ENCODE measurements around the gene DNAJC5.
"Not testable (repeated sequence)": the region's sequence is repeated elsewhere in the genome, so short reads cannot be mapped to it uniquely, and the experiment has no call there.

Gene DNAJC5

GRCh38 chr20:63894358-63895201, at the start of gene DNAJC5:
DNAJC5 (plus strand) TSS chr20:63895126; CDS start chr20:63928346, 33,220 bp downstream.
- peak; percentile 92 to 96 (median 93) for DNase-seq (ENCODE audit: low read depth in 3 of 3)

GRCh38 chr20:63846128-63846771, 48.7 kb upstream of the DNAJC5 start:
- no peak for DNase-seq (ENCODE audit: low read depth in 3 of 3)

- no peak for DNase-seq (ENCODE audit: low read depth in 3 of 3)
These were observed 48.1 kb upstream of the DNAJC5 start for GRCh38 chr20:63846888-63847236.

GRCh38 chr20:63847237-63848002, 47.5 kb upstream of the DNAJC5 start:
- no peak for DNase-seq (ENCODE audit: low read depth in 3 of 3)

GRCh38 chr20:63848003-63848911, 46.7 kb upstream of the DNAJC5 start:
- no peak for DNase-seq (ENCODE audit: low read depth in 3 of 3)

GRCh38 chr20:63850689-63851547, 44.0 kb upstream of the DNAJC5 start:
- peak in 2 of 3 donors; percentile 58 to 60 for DNase-seq (ENCODE audit: low read depth in 3 of 3)

GRCh38 chr20:63851548-63851943, 43.4 kb upstream of the DNAJC5 start:
- not testable (repeated sequence) for DNase-seq (ENCODE audit: low read depth in 3 of 3)

GRCh38 chr20:63853733-63854068, 41.2 kb upstream of the DNAJC5 start:
- not testable (repeated sequence) for DNase-seq (ENCODE audit: low read depth in 3 of 3)

GRCh38 chr20:63854069-63854765, 40.7 kb upstream of the DNAJC5 start:
- no peak for DNase-seq (ENCODE audit: low read depth in 3 of 3)

- DNase-seq (ENCODE audit: low read depth in 3 of 3), result no peak
These were observed 40.1 kb upstream of the DNAJC5 start for GRCh38 chr20:63854766-63855362.

- no peak for DNase-seq (ENCODE audit: low read depth in 3 of 3)
These were observed 39.4 kb upstream of the DNAJC5 start for GRCh38 chr20:63855363-63856097.

- no peak for DNase-seq (ENCODE audit: low read depth in 3 of 3)
These were observed 38.8 kb upstream of the DNAJC5 start for GRCh38 chr20:63856098-63856511.

- DNase-seq (ENCODE audit: low read depth in 3 of 3), result no peak
These were observed 37.0 kb upstream of the DNAJC5 start for GRCh38 chr20:63857764-63858392.

- no peak for DNase-seq (ENCODE audit: low read depth in 3 of 3)
These were observed 36.3 kb upstream of the DNAJC5 start for GRCh38 chr20:63858393-63859165.

GRCh38 chr20:63859166-63859699, 35.7 kb upstream of the DNAJC5 start:
- DNase-seq (ENCODE audit: low read depth in 3 of 3), result no peak

GRCh38 chr20:63860325-63861051, 34.4 kb upstream of the DNAJC5 start:
- no peak for DNase-seq (ENCODE audit: low read depth in 3 of 3)
